GM13977 (cell line): ENCODE data around the gene ANKRD27.

Experiments used
- DNase-seq: peaks from one replicate; pipeline ENCODE4 v3.0.0; 2012; ENCODE audit warnings: low spot score
- in situ Hi-C: fragments of 300-500 bp; cut with MboI; formaldehyde crosslinking; loops from one replicate; pipeline ENCODE4 v1.12.0; 2022; ENCODE audit warnings: low sequenced_read_pairs, low pct_unique_long_range_greater_than_20kb, mixed read lengths, inconsistent platforms; ENCODE audit not compliant: unreplicated experiment
- TF ChIP-seq, protein P1 (sequence below): IDR thresholded peaks from 2 replicates; pipeline ENCODE4 v1.5.1; 2012; ENCODE audit warnings: mild to moderate bottlenecking, control low read depth; ENCODE audit not compliant: insufficient read depth; ENCODE audit errors: extremely low read depth, missing control alignments

Gene ANKRD27

DNA sequence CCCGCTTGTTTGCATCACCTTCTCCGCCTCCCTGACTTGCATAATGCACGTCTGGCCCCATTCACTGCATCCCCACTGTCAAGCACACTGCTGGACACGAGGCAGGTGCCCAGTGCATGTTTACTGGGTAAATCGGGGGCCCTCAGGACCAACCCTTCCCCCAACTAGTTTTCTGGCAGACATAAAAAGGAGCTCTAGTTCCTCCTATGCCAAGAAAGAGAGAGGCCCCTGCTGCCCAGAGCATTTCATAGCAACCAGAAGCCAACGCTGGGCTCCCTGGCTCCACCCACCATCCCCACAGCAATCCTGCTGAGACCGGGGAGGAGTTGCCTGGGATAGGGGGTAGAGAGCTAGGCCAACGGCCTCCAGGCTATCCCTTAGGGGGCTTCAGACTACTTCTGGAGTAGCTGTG lies 23.2 kb downstream of the ANKRD27 start:
- TF ChIP-seq, protein P1, sequence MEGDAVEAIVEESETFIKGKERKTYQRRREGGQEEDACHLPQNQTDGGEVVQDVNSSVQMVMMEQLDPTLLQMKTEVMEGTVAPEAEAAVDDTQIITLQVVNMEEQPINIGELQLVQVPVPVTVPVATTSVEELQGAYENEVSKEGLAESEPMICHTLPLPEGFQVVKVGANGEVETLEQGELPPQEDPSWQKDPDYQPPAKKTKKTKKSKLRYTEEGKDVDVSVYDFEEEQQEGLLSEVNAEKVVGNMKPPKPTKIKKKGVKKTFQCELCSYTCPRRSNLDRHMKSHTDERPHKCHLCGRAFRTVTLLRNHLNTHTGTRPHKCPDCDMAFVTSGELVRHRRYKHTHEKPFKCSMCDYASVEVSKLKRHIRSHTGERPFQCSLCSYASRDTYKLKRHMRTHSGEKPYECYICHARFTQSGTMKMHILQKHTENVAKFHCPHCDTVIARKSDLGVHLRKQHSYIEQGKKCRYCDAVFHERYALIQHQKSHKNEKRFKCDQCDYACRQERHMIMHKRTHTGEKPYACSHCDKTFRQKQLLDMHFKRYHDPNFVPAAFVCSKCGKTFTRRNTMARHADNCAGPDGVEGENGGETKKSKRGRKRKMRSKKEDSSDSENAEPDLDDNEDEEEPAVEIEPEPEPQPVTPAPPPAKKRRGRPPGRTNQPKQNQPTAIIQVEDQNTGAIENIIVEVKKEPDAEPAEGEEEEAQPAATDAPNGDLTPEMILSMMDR: no peak

DNA sequence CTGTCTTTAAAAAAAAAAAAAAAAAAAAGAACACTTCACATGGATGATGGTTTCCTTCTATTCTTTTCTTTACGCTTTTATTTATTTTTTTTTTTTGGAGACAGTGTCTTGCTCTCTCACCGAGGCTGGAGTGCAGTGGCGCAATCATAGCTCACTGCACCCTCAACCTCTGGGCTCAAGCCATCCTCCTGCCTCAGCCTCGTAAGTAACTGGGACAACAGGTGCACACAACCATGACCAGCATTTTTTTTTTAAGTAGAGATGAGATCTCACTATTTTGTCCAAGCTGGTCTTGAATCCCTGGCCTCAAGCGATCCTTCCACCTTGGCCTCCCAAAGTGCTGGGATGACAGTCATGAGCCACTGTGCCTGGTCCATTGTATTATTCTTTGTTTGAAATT lies 24.3 kb downstream of the ANKRD27 start:
- no peak for DNase-seq
- TF ChIP-seq, protein P1: no peak
- in situ Hi-C loops: no loop called here

More for the DNA sequence above, 23.2 kb downstream of the ANKRD27 start:
- in situ Hi-C loops: no loop called here
- DNase-seq: no peak

GRCh38 chr19:32649751-32650150 lies 25.2 kb downstream of the ANKRD27 start:
- DNase-seq: no peak
- TF ChIP-seq, protein P1: no peak
- in situ Hi-C loops: no loop called here

DNA sequence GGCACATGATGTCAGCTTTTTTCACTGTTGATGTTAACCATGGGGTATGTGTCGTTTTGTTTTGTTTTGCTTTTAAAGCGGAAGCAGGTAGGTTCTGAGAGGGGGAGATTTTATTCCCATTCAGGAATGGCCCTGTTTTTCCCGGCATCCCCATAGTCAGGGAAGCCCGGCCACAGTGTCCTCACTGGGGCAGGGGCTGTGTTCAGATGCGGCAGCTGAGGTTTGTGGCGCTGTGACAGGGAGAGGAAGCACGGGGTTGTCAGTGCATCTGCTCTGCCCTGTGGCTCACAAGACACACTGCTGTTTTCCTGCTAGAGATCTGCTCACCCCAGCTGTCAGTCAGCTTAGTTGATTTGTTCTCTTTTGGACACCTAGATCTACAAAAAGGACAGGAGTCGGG lies 27.6 kb downstream of the ANKRD27 start:
- in situ Hi-C loops: no loop called here
- DNase-seq: no peak
- TF ChIP-seq, protein P1: no peak

DNA sequence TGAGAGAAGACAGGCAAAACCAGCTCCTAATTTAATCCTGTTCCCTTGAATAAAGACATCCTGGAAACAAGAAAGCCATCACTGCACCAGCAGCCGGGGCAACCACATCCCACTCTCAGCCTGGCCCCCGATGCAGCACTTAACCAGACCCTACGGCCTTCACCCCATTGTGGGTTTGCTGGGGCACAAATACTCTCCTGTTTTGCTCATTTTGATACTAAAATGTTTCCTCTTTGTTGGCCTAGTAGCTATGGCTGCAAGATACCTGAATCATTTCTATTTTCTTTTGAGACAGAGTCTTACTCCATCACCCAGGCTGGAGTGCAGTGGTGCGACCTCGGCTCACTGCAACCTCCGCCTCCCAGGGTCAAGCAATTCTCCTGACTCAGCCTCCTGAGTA lies 28.4 kb downstream of the ANKRD27 start:
- in situ Hi-C loops: no loop called here

GRCh38 chr19:32642771-32643170 lies 32.2 kb downstream of the ANKRD27 start:
- in situ Hi-C loops: no loop called here
- no peak for DNase-seq
- TF ChIP-seq, protein P1: no peak

More for the DNA sequence above, 28.4 kb downstream of the ANKRD27 start:
- DNase-seq: no peak
- TF ChIP-seq, protein P1: no peak

- in situ Hi-C loops: no loop called here
These were observed 36.4 kb downstream of the ANKRD27 start for GRCh38 chr19:32638625-32639024.

More at GRCh38 chr19:32638625-32639024, 36.4 kb downstream of the ANKRD27 start:
- TF ChIP-seq, protein P1: no peak
- DNase-seq: no peak
